GM19240 (cell line): ENCODE measurements around the gene HK2.
A peak's percentile ranks its signal among the peaks of the same experiment; 100 is the strongest.
"Not testable (repeated sequence)": the region's sequence is repeated elsewhere in the genome, so short reads cannot be mapped to it uniquely, and the experiment has no call there.

Experiments used
- DNase-seq: peaks from one replicate; pipeline ENCODE4 v3.0.0; 2011; ENCODE audit warnings: low spot score; ENCODE audit not compliant: insufficient read length

Gene HK2

GRCh38 chr2:74876081-74876886, 42.4 kb downstream of the HK2 start:
- peak; percentile 53 for DNase-seq

GRCh38 chr2:74877376-74877775, 43.4 kb downstream of the HK2 start:
- no peak for DNase-seq

- DNase-seq, result no peak
Observed at GRCh38 chr2:74877781-74878433, 44.0 kb downstream of the HK2 start.

- DNase-seq, result no peak
Observed at GRCh38 chr2:74878551-74878950, 44.6 kb downstream of the HK2 start.

- no peak for DNase-seq
Observed at GRCh38 chr2:74880054-74880728, 46.3 kb downstream of the HK2 start.

GRCh38 chr2:74881176-74881575, 47.2 kb downstream of the HK2 start:
- no peak for DNase-seq

GRCh38 chr2:74881626-74882298, 47.8 kb downstream of the HK2 start:
- DNase-seq, result no peak

GRCh38 chr2:74882299-74882687, 48.4 kb downstream of the HK2 start:
- no peak for DNase-seq

- DNase-seq, result no peak
Observed at GRCh38 chr2:74883011-74883410, 49.1 kb downstream of the HK2 start.

GRCh38 chr2:74884118-74884762, 50.3 kb downstream of the HK2 start:
- DNase-seq, result no peak

GRCh38 chr2:74884866-74885265, 50.9 kb downstream of the HK2 start:
- DNase-seq, result no peak

GRCh38 chr2:74886251-74886650, 52.3 kb downstream of the HK2 start:
- no peak for DNase-seq

GRCh38 chr2:74886811-74887210, 52.9 kb downstream of the HK2 start:
- DNase-seq, result no peak

GRCh38 chr2:74887445-74887951, 53.6 kb downstream of the HK2 start:
- no peak for DNase-seq

GRCh38 chr2:74887960-74888700, 54.2 kb downstream of the HK2 start:
- no peak for DNase-seq

GRCh38 chr2:74889159-74889558, 55.2 kb downstream of the HK2 start:
- DNase-seq, result no peak

GRCh38 chr2:74890711-74891110, 56.8 kb downstream of the HK2 start:
- DNase-seq, result no peak

GRCh38 chr2:74891136-74891764, 57.3 kb downstream of the HK2 start:
- no peak for DNase-seq

GRCh38 chr2:74891816-74892215, 57.9 kb downstream of the HK2 start:
- not testable (repeated sequence) for DNase-seq

- DNase-seq, result no peak
Observed at GRCh38 chr2:74892609-74893008, 58.7 kb downstream of the HK2 start.
